CD14-positive monocyte (primary cell): ENCODE data around the gene REXO5. TPM values are rescaled to one million over a fixed set of nuclear protein-coding genes. Genes with fewer than 3 reads are reported as not detected.

Experiments used
- DNase-seq, 3 donors: peaks; one replicate each; pipeline ENCODE4 v3.0.0-alpha.2; 2011 to 2022
- H2AFZ ChIP-seq: 2 replicates; pipeline ENCODE4 v1.6.0; 2012; ENCODE audit warnings: mild to moderate bottlenecking, low read depth, low read length, inconsistent platforms; ENCODE audit not compliant: insufficient read depth, poor library complexity, severe bottlenecking
- H3K27ac ChIP-seq, 2 donors: 1 replicate in 1 of 2; 2 replicates in 1 of 2; pipeline ENCODE4 v1.5.1; 2012 to 2013; ENCODE audit warnings: low read length in 2 of 2, control low read depth in 1 of 2, inconsistent platforms in 1 of 2, low read depth in 1 of 2, mild to moderate bottlenecking in 1 of 2
- H3K27me3 ChIP-seq, 2 donors: one replicate each; pipeline versions ENCODE4 v1.6.0 to v1.6.1; 2011 to 2013; ENCODE audit warnings: low read length in 2 of 2; ENCODE audit not compliant: control insufficient read depth in 2 of 2, insufficient read depth in 2 of 2
- H3K36me3 ChIP-seq, 2 donors: replicated peaks in 1 of 2; 1 replicate in 1 of 2; 2 replicates in 1 of 2; pipeline versions ENCODE4 v1.5.1 to v1.6.1; 2012 to 2013; ENCODE audit warnings: low read length in 2 of 2, control low read depth in 1 of 2, inconsistent platforms in 1 of 2, mild to moderate bottlenecking in 1 of 2; ENCODE audit not compliant: insufficient read depth in 2 of 2, control insufficient read depth in 1 of 2
- H3K4me1 ChIP-seq, 2 donors: 1 replicate in 1 of 2; 2 replicates in 1 of 2; pipeline versions ENCODE4 v1.5.1 to v1.6.1; 2012 to 2013; ENCODE audit warnings: low read length in 2 of 2, control low read depth in 1 of 2, inconsistent platforms in 1 of 2, mild to moderate bottlenecking in 1 of 2, moderate library complexity in 1 of 2; ENCODE audit not compliant: insufficient read depth in 2 of 2, control insufficient read depth in 1 of 2
- H3K4me2 ChIP-seq: replicated peaks from 2 replicates; pipeline ENCODE3; 2012; ENCODE audit warnings: low read length, moderate library complexity, mild to moderate bottlenecking; ENCODE audit not compliant: poor library complexity, severe bottlenecking; ENCODE audit errors: extremely low read depth
- H3K4me3 ChIP-seq, 3 experiments: fragments of 200-600 bp in 1 of 3; sonication (generic) in 1 of 3; replicated peaks in 1 of 3; 1 replicate in 2 of 3; 2 replicates in 1 of 3; pipeline ENCODE4 v1.5.1; 2011 to 2013; ENCODE audit warnings: low read length in 3 of 3, mild to moderate bottlenecking in 3 of 3, control low read depth in 2 of 3, low read depth in 2 of 3, inconsistent platforms in 1 of 3, moderate library complexity in 1 of 3
- H3K79me2 ChIP-seq: 2 replicates; pipeline ENCODE4 v1.6.0; 2012; ENCODE audit warnings: mild to moderate bottlenecking, control low read depth, inconsistent platforms, low read length, moderate library complexity; ENCODE audit not compliant: insufficient read depth
- H3K9ac ChIP-seq: 2 replicates; pipeline ENCODE4 v1.6.0; 2017; ENCODE audit warnings: low read length, mild to moderate bottlenecking; ENCODE audit not compliant: insufficient read depth, poor library complexity, severe bottlenecking
- H3K9me3 ChIP-seq, 2 donors: replicated peaks in 1 of 2; 1 replicate in 1 of 2; 2 replicates in 1 of 2; pipeline versions ENCODE4 v1.5.1 to v1.6.1; 2012 to 2013; ENCODE audit warnings: low read length in 2 of 2, control low read depth in 1 of 2; ENCODE audit not compliant: control insufficient read depth in 1 of 2, insufficient read depth in 1 of 2
- H4K20me1 ChIP-seq: 2 replicates; pipeline ENCODE4 v1.6.0; 2012; ENCODE audit warnings: mild to moderate bottlenecking, low read length, control low read depth, moderate library complexity; ENCODE audit not compliant: insufficient read depth
- H3K27ac Mint-ChIP-seq, 7 donors: one replicate each; pipeline ENCODE4 v1.8.0; 2020; ENCODE audit warnings: mild to moderate bottlenecking in 7 of 7, mixed read lengths in 7 of 7, moderate library complexity in 6 of 7, inconsistent platforms in 2 of 7
- H3K27me3 Mint-ChIP-seq, 3 donors: one replicate each; pipeline ENCODE4 v1.8.0; 2021 to 2022; ENCODE audit warnings: low read depth in 3 of 3, mild to moderate bottlenecking in 3 of 3, mixed read lengths in 3 of 3, moderate library complexity in 3 of 3, inconsistent platforms in 1 of 3
- H3K36me3 Mint-ChIP-seq, 2 donors: one replicate each; pipeline ENCODE4 v1.8.0; 2020; ENCODE audit warnings: mixed read lengths in 2 of 2, inconsistent platforms in 1 of 2, mild to moderate bottlenecking in 1 of 2
- H3K4me1 Mint-ChIP-seq: one replicate; pipeline ENCODE4 v1.8.0; 2020; ENCODE audit warnings: mild to moderate bottlenecking, mixed read lengths
- H3K4me3 Mint-ChIP-seq, 2 donors: one replicate each; pipeline ENCODE4 v1.8.0; 2020; ENCODE audit warnings: mild to moderate bottlenecking in 2 of 2, mixed read lengths in 2 of 2, moderate library complexity in 1 of 2
- H3K9me3 Mint-ChIP-seq, 7 donors: one replicate each; pipeline ENCODE4 v1.8.0; 2020 to 2022; ENCODE audit warnings: mixed read lengths in 7 of 7, mild to moderate bottlenecking in 6 of 7, moderate library complexity in 6 of 7, inconsistent platforms in 2 of 7
- WGBS: methylation state at CpG from one replicate; pipeline ENCODE4 v1.1.5; 2013; ENCODE audit warnings: missing lambda C conversion rate; ENCODE audit not compliant: insufficient coverage; 5-methylcytosine and 5-hydroxymethylcytosine counted together
- intact Hi-C, 2 donors: fragments of 100-400 bp; cut with micrococcal nuclease; formaldehyde crosslinking; loops; one replicate each; pipeline versions ENCODE4 v1.15.0 to v1.15.1; 2023
- polyA plus RNA-seq, 3 donors: library from polyadenylated mRNA; depleted of rRNA in 1 of 3; unstranded in 2 of 3; stranded (reverse) in 1 of 3; fragments of 300-500 nt in 2 of 3; fragments of >200 nt in 1 of 3; fragmentation: Illumina TruSeq in 2 of 3; gene quantifications; 1 replicate in 2 of 3; 2 replicates in 1 of 3; pipeline ENCODE4 v1.2.3, GENCODE V29; 2012 to 2021
- TF ChIP-seq, protein P1 (sequence below): fragments of 200-600 bp; IDR thresholded peaks from one replicate; pipeline ENCODE4 v1.8.0; 2022; ENCODE audit warnings: antibody characterized with exemption, mild to moderate bottlenecking

Gene REXO5
- polyA plus RNA-seq, 3 donors, result 0.52 to 1.4 (median 0.55) TPM

GRCh38 chr16:20833086-20833485 is 26.8 kb downstream of the REXO5 start:
- Mint-ChIP-seq H3K36me3 (peaks cover 52 to 62% of the 10 kb centered on the region in 2 donors), H3K27ac (peak overlapping the region in 1 of 7 donors; percentile 10), H3K9me3 (peaks cover 0 to 10% (median 4%) of the 10 kb centered on the region in 7 donors), H3K4me3 (no peak overlapping the region), H3K27me3 (no peaks in the 10 kb centered on the region), H3K4me1 (peaks cover 2% of the 10 kb centered on the region)
- H3K9ac ChIP-seq, result no peak overlapping the region
- peaks cover 20 to 70% of the 10 kb centered on the region in 2 donors for H3K36me3 ChIP-seq
- DNase-seq, result no peak
- no peaks in the 10 kb centered on the region for H3K79me2 ChIP-seq
- no peaks in the 10 kb centered on the region for H4K20me1 ChIP-seq
- H2AFZ ChIP-seq, result no peak overlapping the region
- intact Hi-C loops, result no loop called here
- TF ChIP-seq, protein P1, sequence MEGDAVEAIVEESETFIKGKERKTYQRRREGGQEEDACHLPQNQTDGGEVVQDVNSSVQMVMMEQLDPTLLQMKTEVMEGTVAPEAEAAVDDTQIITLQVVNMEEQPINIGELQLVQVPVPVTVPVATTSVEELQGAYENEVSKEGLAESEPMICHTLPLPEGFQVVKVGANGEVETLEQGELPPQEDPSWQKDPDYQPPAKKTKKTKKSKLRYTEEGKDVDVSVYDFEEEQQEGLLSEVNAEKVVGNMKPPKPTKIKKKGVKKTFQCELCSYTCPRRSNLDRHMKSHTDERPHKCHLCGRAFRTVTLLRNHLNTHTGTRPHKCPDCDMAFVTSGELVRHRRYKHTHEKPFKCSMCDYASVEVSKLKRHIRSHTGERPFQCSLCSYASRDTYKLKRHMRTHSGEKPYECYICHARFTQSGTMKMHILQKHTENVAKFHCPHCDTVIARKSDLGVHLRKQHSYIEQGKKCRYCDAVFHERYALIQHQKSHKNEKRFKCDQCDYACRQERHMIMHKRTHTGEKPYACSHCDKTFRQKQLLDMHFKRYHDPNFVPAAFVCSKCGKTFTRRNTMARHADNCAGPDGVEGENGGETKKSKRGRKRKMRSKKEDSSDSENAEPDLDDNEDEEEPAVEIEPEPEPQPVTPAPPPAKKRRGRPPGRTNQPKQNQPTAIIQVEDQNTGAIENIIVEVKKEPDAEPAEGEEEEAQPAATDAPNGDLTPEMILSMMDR, result no peak
- peaks cover 3 to 5% of the 10 kb centered on the region in 2 donors for H3K4me1 ChIP-seq
- no CpG with 5 or more reads among the region's 2 CpGs for WGBS
- no peaks in the 10 kb centered on the region for H3K9me3 ChIP-seq
- no peak overlapping the region for H3K27ac ChIP-seq
- H3K27me3 ChIP-seq, result no peaks in the 10 kb centered on the region
- H3K4me2 ChIP-seq, result no peak overlapping the region
- no peak overlapping the region for H3K4me3 ChIP-seq

GRCh38 chr16:20838240-20838639 is 31.9 kb downstream of the REXO5 start:
- no peak overlapping the region for H3K9ac ChIP-seq
- peak in 2 of 3 donors; percentile 14 to 28 for DNase-seq
- H3K27ac ChIP-seq, result peak overlapping the region in 1 of 2 donors; percentile 49
- no CpG with 5 or more reads among the region's 1 CpG for WGBS
- no peak overlapping the region for H2AFZ ChIP-seq
- Mint-ChIP-seq H3K9me3 (peaks cover 0 to 10% (median 4%) of the 10 kb centered on the region in 7 donors), H3K4me1 (peaks cover 15% of the 10 kb centered on the region), H3K4me3 (no peak overlapping the region), H3K27me3 (no peaks in the 10 kb centered on the region), H3K36me3 (peaks cover 47 to 52% of the 10 kb centered on the region in 2 donors), H3K27ac (peak overlapping the region in 5 of 7 donors; percentile 23 to 81 (median 79))
- peaks cover 7 to 11% of the 10 kb centered on the region in 2 donors for H3K4me1 ChIP-seq
- H3K36me3 ChIP-seq, result peaks cover 9 to 50% of the 10 kb centered on the region in 2 donors
- intact Hi-C loops, result no loop called here
- H3K79me2 ChIP-seq, result no peaks in the 10 kb centered on the region
- H3K9me3 ChIP-seq, result no peaks in the 10 kb centered on the region
- TF ChIP-seq, protein P1, result no peak
- no peak overlapping the region for H3K4me2 ChIP-seq
- no peaks in the 10 kb centered on the region for H3K27me3 ChIP-seq
- H4K20me1 ChIP-seq, result no peaks in the 10 kb centered on the region
- no peak overlapping the region for H3K4me3 ChIP-seq
